Effector CD4-positive, alpha-beta T cell (primary cell): ENCODE results near the gene PKIG.
"Not testable (repeated sequence)": the region's sequence is repeated elsewhere in the genome, so short reads cannot be mapped to it uniquely, and the experiment has no call there.

Experiments
- DNase-seq: peaks from one replicate; pipeline ENCODE4 v3.0.0-alpha.2; 2020

The PKIG gene

GRCh38 chr20:44572551-44573500 is 9.6 kb upstream of the PKIG start:
- DNase-seq = no peak

- DNase-seq = no peak
Measured at GRCh38 chr20:44573501-44573869, 8.9 kb upstream of the PKIG start.

GRCh38 chr20:44574372-44574771 is 8.0 kb upstream of the PKIG start:
- no peak for DNase-seq

- no peak for DNase-seq
Measured at GRCh38 chr20:44576297-44576696, 6.1 kb upstream of the PKIG start.

GRCh38 chr20:44579313-44580081 is 2.9 kb upstream of the PKIG start:
- DNase-seq = no peak

GRCh38 chr20:44580581-44581268 is 1.7 kb upstream of the PKIG start:
- no peak for DNase-seq

GRCh38 chr20:44581515-44581914 is 864 bp upstream of the PKIG start:
- no peak for DNase-seq

GRCh38 chr20:44583157-44583556 is 778 bp downstream of the PKIG start:
- DNase-seq = no peak

- no peak for DNase-seq
Measured at GRCh38 chr20:44584162-44584561, 1.8 kb downstream of the PKIG start.

- DNase-seq = no peak
Measured at GRCh38 chr20:44585057-44585963, 2.9 kb downstream of the PKIG start.

GRCh38 chr20:44586289-44586911 is 4.0 kb downstream of the PKIG start:
- no peak for DNase-seq

- no peak for DNase-seq
Measured at GRCh38 chr20:44587035-44587980, 4.9 kb downstream of the PKIG start.

GRCh38 chr20:44588321-44588720 is 5.9 kb downstream of the PKIG start:
- DNase-seq = not testable (repeated sequence)

- DNase-seq = no peak
Measured at GRCh38 chr20:44589537-44589936, 7.2 kb downstream of the PKIG start.

GRCh38 chr20:44590980-44591778 is 8.8 kb downstream of the PKIG start:
- no peak for DNase-seq

GRCh38 chr20:44592366-44592765 is 10.0 kb downstream of the PKIG start:
- DNase-seq = no peak

- no peak for DNase-seq
Measured at GRCh38 chr20:44593751-44594150, 11.4 kb downstream of the PKIG start.

GRCh38 chr20:44594730-44595129 is 12.4 kb downstream of the PKIG start:
- no peak for DNase-seq

GRCh38 chr20:44596010-44596409 is 13.6 kb downstream of the PKIG start:
- DNase-seq = no peak

GRCh38 chr20:44596876-44597275 is 14.5 kb downstream of the PKIG start:
- DNase-seq = no peak
